HG02852 (cell line): ENCODE measurements around the gene PROK1.
A peak's percentile ranks its signal among the peaks of the same experiment; 100 is the strongest.
"Not testable (repeated sequence)": the region's sequence is repeated elsewhere in the genome, so short reads cannot be mapped to it uniquely, and the experiment has no call there.

ENCODE experiments used
- ATAC-seq: cut with Tn5 transposase; IDR thresholded peaks from one replicate; pipeline ENCODE4 v1.9.1; 2021; ENCODE audit warnings: mild to moderate bottlenecking, moderate library complexity; ENCODE audit not compliant: unreplicated experiment

The PROK1 gene

GRCh38 chr1:110450929-110451328 lies at the start of gene PROK1:
Gene PROK1, plus strand, starts transcription at chr1:110451149. Its CDS starts 68 bp downstream, at chr1:110451217.
- ATAC-seq: no peak

GRCh38 chr1:110403805-110404204 lies 47.1 kb upstream of the PROK1 start:
- no peak for ATAC-seq

- no peak for ATAC-seq
These were observed 46.5 kb upstream of the PROK1 start for GRCh38 chr1:110404401-110404800.

- not testable (repeated sequence) for ATAC-seq
These were observed 44.5 kb upstream of the PROK1 start for GRCh38 chr1:110406407-110406806.

GRCh38 chr1:110407260-110408210 lies 43.4 kb upstream of the PROK1 start, which contains the start of gene LAMTOR5:
Gene LAMTOR5, minus strand, starts transcription at chr1:110407694. Its CDS starts 74 bp downstream, at chr1:110407620.
- peak; percentile 88 for ATAC-seq

- no peak for ATAC-seq
These were observed 42.5 kb upstream of the PROK1 start for GRCh38 chr1:110408488-110408887.

GRCh38 chr1:110409316-110409715 lies 41.6 kb upstream of the PROK1 start:
- ATAC-seq: no peak

GRCh38 chr1:110411173-110411735 lies 39.7 kb upstream of the PROK1 start:
- ATAC-seq: no peak

GRCh38 chr1:110412576-110412975 lies 38.4 kb upstream of the PROK1 start:
- ATAC-seq: no peak

GRCh38 chr1:110413045-110413444 lies 37.9 kb upstream of the PROK1 start:
- not testable (repeated sequence) for ATAC-seq

- ATAC-seq: no peak
These were observed 32.2 kb upstream of the PROK1 start for GRCh38 chr1:110418729-110419128.

- no peak for ATAC-seq
These were observed 30.8 kb upstream of the PROK1 start for GRCh38 chr1:110420023-110420662.

GRCh38 chr1:110420874-110421793 lies 29.8 kb upstream of the PROK1 start:
- no peak for ATAC-seq

- no peak for ATAC-seq
These were observed 26.0 kb upstream of the PROK1 start for GRCh38 chr1:110424699-110425611.

- no peak for ATAC-seq
These were observed 25.3 kb upstream of the PROK1 start for GRCh38 chr1:110425612-110426152.

- no peak for ATAC-seq
These were observed 24.1 kb upstream of the PROK1 start for GRCh38 chr1:110426854-110427253.

- no peak for ATAC-seq
These were observed 22.0 kb upstream of the PROK1 start for GRCh38 chr1:110428946-110429345.

- no peak for ATAC-seq
These were observed 20.6 kb upstream of the PROK1 start for GRCh38 chr1:110430366-110430765.

- no peak for ATAC-seq
These were observed 20.0 kb upstream of the PROK1 start for GRCh38 chr1:110430901-110431300.
